ENCODE data around the gene SSR3. TPM values are rescaled to one million over a fixed set of nuclear protein-coding genes. Genes with fewer than 3 reads are reported as not detected.

Gene SSR3
- 132 TPM for total RNA-seq
- polyA plus RNA-seq (ENCODE audit: insufficient read depth, low read depth, low replicate concordance) = 150 TPM
- long read RNA-seq, donor 1, transcript SSR3-201 (5 exons, 3,716 nt) = major isoform, 42 of 45 reads
- long read RNA-seq, donor 1, partial matches to known transcripts = 0 of 45 reads
- long read RNA-seq, donor 1, other reads (novel, unspliced or antisense) = 0 of 45 reads
- long read RNA-seq, donor 2, transcript SSR3-201 (5 exons, 3,716 nt) = major isoform, 61 of 65 reads
- long read RNA-seq, donor 2, partial matches to known transcripts = 0 of 65 reads
- long read RNA-seq, donor 2, other reads (novel, unspliced or antisense) = 0 of 65 reads
- long read RNA-seq, donor 3, transcript SSR3-201 (5 exons, 3,716 nt) = major isoform, 68 of 71 reads
- long read RNA-seq, donor 3, partial matches to known transcripts = 0 of 71 reads
- long read RNA-seq, donor 3, other reads (novel, unspliced or antisense) = 0 of 71 reads
- long read RNA-seq, donor 4, transcript SSR3-201 (5 exons, 3,716 nt) = major isoform, 30 of 33 reads
- long read RNA-seq, donor 4, partial matches to known transcripts = 0 of 33 reads
- long read RNA-seq, donor 4, other reads (novel, unspliced or antisense) = 0 of 33 reads
- long read RNA-seq, donor 5, transcript SSR3-201 (5 exons, 3,716 nt) = major isoform, 8 of 8 reads
- long read RNA-seq, donor 5, partial matches to known transcripts = 0 of 8 reads
- long read RNA-seq, donor 5, other reads (novel, unspliced or antisense) = 0 of 8 reads
- long read RNA-seq, donor 6, transcript SSR3-204 (4 exons, 873 nt) = minor isoform, 5 of 157 reads
- long read RNA-seq, donor 6, transcript SSR3-201 (5 exons, 3,716 nt) = major isoform, 122 of 157 reads
- long read RNA-seq, donor 6, partial matches to known transcripts = 18 of 157 reads
- long read RNA-seq, donor 6, other reads (novel, unspliced or antisense) = 7 of 157 reads
- long read RNA-seq, donor 7, transcript SSR3-201 (5 exons, 3,716 nt) = major isoform, 58 of 90 reads
- long read RNA-seq, donor 7, partial matches to known transcripts = 1 of 90 reads
- long read RNA-seq, donor 7, other reads (novel, unspliced or antisense) = 29 of 90 reads
- long read RNA-seq, donor 8, transcript SSR3-201 (5 exons, 3,716 nt) = major isoform, 36 of 39 reads
- long read RNA-seq, donor 8, partial matches to known transcripts = 0 of 39 reads
- long read RNA-seq, donor 8, other reads (novel, unspliced or antisense) = 0 of 39 reads
- long read RNA-seq, donor 9, transcript SSR3-201 (5 exons, 3,716 nt) = major isoform, 35 of 35 reads
- long read RNA-seq, donor 9, partial matches to known transcripts = 0 of 35 reads
- long read RNA-seq, donor 9, other reads (novel, unspliced or antisense) = 0 of 35 reads
- long read RNA-seq, donor 10, transcript SSR3-201 (5 exons, 3,716 nt) = major isoform, 46 of 52 reads
- long read RNA-seq, donor 10, partial matches to known transcripts = 0 of 52 reads
- long read RNA-seq, donor 10, other reads (novel, unspliced or antisense) = 0 of 52 reads

DNA sequence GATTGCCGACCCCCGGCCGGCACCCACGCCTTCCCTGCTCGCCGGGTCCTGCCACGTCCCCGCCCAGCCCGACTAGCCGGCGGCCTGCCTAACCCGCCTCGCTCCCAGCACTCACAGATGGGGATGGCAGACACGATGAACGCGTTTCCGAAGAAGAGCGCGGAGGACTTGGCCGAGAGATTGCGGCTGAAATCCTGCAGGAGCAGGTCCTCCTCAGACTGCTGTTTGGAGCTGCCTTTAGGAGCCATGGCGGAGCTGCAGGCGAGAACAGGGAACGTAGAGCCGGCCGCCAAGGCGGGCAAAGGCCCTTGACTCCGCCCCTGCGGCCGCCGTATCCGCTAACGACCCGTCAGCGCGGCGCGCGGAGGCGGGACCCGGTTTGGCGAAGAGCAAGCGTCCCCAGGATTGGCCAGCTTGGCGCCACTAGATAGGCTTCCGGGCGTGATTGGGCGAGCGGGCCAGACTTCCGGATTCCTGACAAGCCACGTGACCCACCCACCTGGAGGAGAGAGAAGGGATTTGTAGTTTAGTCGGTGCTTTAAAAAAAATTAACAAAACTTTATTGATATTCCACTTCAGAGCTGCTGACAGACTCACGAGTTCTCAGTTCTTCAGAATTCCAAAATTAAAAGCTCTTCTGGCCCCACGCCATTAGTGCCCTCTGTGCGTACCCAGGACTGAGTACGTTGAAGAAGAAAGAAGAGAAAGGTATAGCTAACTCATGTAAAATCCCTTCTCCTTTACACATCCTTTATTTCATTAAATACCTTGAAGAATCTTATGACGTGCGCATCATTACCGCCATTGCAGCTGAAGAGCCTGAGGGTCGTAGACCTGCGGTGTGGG, at the start of gene SSR3:
TSS of gene SSR3 (minus strand) at position 276 of the 846 bp plus-strand sequence. CDS start at position 248, 28 bp downstream.
- intact Hi-C loops (cut with DNase I) = no loop called here
- DNase-seq (peak; percentile 99 to 100 (median 100)), FAIRE-seq (peak; percentile 92)
- Histone ChIP-seq H3K4me1 (ENCODE audit: control insufficient read depth in 2 of 3, insufficient read depth in 2 of 3, low read depth in 1 of 3, low read length in 3 of 3) (peaks cover 0 to 3% (median 0%) of the 10 kb centered on the region in 3 donors), H3K9ac (ENCODE audit: low read length in 3 of 3) (peak within 1 kb of the TSS; percentile 71 to 85 (median 84)), H3K4me3 (ENCODE audit: low read length in 3 of 3) (peak within 1 kb of the TSS; percentile 90 to 97 (median 94)), H3K27me3 (ENCODE audit: control insufficient read depth, insufficient read depth, low read length) (no peaks in the 10 kb centered on the region), H3K27ac (ENCODE audit: low read depth in 2 of 2, low read length in 2 of 2) (peak within 1 kb of the TSS; percentile 85 to 88), H3K9me3 (ENCODE audit: control insufficient read depth in 2 of 3, insufficient read depth in 1 of 3, low read length in 3 of 3) (no peaks in the 10 kb centered on the region), H3K36me3 (ENCODE audit: control insufficient read depth in 2 of 3, insufficient read depth in 3 of 3, low read length in 3 of 3) (peaks cover 2 to 14% (median 5%) of the 10 kb centered on the region in 3 donors)
- TF ChIP-seq, protein P1, sequence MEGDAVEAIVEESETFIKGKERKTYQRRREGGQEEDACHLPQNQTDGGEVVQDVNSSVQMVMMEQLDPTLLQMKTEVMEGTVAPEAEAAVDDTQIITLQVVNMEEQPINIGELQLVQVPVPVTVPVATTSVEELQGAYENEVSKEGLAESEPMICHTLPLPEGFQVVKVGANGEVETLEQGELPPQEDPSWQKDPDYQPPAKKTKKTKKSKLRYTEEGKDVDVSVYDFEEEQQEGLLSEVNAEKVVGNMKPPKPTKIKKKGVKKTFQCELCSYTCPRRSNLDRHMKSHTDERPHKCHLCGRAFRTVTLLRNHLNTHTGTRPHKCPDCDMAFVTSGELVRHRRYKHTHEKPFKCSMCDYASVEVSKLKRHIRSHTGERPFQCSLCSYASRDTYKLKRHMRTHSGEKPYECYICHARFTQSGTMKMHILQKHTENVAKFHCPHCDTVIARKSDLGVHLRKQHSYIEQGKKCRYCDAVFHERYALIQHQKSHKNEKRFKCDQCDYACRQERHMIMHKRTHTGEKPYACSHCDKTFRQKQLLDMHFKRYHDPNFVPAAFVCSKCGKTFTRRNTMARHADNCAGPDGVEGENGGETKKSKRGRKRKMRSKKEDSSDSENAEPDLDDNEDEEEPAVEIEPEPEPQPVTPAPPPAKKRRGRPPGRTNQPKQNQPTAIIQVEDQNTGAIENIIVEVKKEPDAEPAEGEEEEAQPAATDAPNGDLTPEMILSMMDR (IDR thresholded peaks at IDR 0.05; ENCODE audit: borderline replicate concordance, extremely low read depth, insufficient read depth) = no peak

DNA sequence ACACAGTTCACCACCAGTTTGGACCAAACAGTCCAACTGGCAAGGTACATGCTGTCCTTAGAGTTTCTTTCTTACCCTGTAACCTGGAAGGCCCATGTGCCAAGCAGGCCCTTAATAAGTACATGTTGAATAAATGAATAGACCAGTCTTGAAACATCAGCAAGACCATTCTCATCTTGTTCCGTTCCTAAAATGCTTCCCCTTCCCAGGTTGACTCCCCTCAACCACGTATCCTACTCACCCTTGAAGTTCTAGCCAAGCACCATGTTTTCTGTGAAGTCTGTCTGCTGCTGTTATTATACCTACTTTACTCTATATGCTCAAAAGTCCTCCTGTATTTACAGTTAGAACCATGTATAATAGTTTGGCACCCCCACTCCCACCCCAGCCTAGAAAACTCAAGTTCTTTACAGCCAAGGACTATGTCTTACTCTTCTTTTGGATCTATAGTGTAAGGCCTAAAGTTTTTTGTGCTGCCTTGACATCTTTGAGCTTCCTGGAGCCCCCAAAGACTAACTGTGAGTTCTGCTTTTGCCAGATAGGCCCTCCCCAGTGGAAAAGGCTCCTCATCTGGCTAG, 49.2 kb upstream of the SSR3 start:
- Histone ChIP-seq H3K9me3 (ENCODE audit: control insufficient read depth in 2 of 3, insufficient read depth in 1 of 3, low read length in 3 of 3) (no peaks in the 10 kb centered on the region), H3K4me3 (ENCODE audit: low read length in 3 of 3) (no peak overlapping the region), H3K27me3 (ENCODE audit: control insufficient read depth, insufficient read depth, low read length) (no peaks in the 10 kb centered on the region), H3K9ac (ENCODE audit: low read length in 3 of 3) (no peak overlapping the region), H3K27ac (ENCODE audit: low read depth in 2 of 2, low read length in 2 of 2) (peak overlapping the region in 1 of 2 donors; percentile 40), H3K36me3 (ENCODE audit: control insufficient read depth in 2 of 3, insufficient read depth in 3 of 3, low read length in 3 of 3) (no peaks in the 10 kb centered on the region), H3K4me1 (ENCODE audit: control insufficient read depth in 2 of 3, insufficient read depth in 2 of 3, low read depth in 1 of 3, low read length in 3 of 3) (peaks cover 0 to 37% (median 2%) of the 10 kb centered on the region in 3 donors)
- DNase-seq (no peak), FAIRE-seq (no peak)
- intact Hi-C loops (cut with DNase I) = no loop called here
- TF ChIP-seq, protein P1 (IDR thresholded peaks at IDR 0.05; ENCODE audit: borderline replicate concordance, extremely low read depth, insufficient read depth) = no peak
